NK-92 (cell line): ENCODE measurements around the gene NDUFA11.

ENCODE experiments used
- DNase-seq: peaks from one replicate; lab custom pipeline; 2025; ENCODE audit not compliant: unreplicated experiment; lab: John Stamatoyannopoulos, UW

Gene NDUFA11

DNA sequence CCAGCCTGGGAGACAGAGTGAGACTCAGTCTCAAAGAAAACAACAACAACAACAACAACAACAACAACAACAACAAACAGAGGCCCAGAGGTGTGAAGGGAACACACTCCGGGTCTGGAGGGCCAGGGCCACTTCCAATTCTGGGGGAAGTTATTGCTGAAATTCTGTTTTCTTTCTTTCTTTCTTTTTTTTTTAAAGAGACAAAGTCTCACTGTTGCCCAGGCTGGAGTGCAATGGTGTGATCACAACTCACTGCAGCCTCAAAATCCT is 7.0 kb upstream of the NDUFA11 start:
- DNase-seq = no peak

DNA sequence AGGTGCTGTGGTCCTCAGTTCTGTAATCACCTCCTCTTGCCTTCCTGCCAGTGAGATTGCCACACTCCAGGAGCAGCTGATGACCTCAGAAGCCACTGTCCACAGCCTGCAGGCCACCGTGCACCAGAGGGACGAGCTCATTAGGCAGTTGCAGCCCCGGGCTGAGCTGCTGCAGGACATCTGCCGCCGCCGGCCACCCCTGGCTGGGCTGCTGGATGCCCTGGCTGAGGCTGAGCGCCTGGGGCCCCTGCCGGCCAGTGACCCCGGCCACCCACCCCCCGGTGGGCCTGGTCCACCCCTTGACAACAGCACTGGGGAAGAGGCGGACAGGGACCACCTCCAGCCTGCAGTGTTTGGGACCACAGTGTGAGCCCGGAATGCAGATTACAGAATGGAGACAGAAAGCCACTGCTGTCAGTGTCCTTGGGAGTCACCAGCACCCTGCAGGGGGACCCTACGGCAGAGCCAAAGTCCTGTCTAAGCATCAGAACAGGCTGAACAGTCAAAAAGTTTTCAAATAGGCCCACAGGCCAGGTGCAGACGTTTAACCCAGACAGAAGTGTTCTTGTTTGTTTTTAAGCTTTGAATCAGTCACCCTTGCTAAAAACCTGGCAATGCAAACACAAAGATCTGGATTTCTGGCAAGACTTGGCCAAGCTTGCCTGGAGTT is 5.3 kb upstream of the NDUFA11 start:
- no peak for DNase-seq

DNA sequence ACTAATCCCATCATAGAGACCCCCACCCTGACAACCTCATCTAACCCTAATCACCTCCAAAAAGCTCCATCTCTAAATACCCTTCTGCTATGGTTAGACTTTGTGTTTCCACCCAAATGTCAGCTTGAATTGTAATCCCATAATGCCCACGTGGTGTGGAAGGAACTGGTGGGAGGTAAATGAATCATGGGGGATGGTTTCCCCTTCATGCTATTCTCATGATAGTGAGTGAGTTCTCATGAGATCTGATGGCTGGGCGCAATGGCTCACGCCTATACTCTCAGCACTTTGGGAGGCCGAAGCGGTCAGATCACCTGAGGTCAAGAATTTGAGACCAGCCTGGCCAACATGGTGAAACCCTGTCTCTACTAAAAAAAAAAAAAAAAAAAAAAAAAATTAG is 3.7 kb upstream of the NDUFA11 start:
- no peak for DNase-seq

DNA sequence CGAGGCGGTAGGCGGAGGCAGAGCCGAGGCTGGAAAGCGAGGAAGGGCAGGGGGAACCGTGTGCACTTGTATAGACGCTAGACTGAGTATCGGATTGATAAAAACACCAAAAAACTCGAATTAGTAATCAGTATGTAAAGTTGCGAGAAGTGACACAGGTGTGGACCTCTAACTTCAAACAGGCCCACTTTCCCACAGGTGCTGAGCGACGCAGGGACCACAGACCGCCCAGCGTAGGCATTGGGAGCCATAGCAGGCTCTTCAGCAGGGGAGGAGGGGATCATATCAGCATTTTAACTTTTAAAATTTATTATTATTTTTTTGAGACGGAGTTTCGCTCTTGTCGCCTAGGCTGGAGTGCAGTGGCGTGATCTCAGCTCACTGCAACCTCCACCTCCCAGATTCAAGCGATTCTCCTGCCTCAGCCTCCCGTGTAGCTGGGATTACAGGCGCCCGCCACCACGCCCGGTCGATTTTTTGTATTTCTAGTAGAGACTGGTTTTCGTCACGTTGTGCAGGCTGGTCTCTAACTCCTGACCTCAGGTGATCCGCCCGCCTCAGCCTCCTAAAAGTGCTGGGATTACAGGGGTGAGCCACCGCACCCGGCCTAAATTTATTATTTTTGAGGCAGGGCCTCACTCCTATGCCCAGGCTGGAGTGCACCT is 1.7 kb upstream of the NDUFA11 start:
- no peak for DNase-seq

DNA sequence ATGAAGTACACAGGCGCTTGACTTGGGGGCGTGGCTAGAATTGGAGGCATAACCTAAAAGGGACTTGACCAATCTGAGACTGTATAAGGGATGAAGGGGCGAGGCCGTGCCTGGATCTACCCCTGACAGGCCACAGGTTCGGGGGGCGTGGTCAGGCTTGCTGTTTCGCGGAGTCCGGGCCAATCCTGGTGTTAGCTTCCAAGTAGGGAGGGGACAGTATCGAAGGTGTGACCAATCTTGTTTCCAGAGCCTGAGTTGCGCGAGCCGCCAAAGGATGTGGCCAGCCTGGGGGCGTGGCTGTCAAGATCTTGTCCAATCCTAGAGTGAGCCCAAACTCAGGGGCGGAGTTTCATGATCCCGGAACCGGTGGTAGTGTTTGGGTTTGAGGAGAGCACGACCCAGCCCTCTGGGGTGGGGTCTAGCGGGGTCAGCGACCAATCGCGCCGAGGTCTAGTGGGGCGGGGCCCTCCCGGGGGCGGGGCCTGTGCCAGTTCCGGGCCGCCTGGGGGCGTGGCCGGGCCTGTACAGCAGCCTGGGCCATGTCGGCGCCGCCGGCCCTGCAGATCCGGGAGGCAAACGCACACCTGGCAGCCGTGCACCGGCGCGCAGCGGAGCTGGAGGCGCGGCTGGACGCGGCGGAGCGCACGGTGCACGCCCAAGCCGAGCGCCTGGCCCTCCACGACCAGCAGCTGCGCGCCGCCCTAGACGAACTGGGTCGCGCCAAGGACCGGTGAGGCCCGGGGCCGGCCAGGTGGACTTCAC is 943 bp upstream of the NDUFA11 start, which contains the start of gene VMAC:
VMAC (plus strand) TSS at position 521 of the 762 bp plus-strand sequence; CDS start at position 540, 19 bp downstream.
- peak; percentile 99 for DNase-seq

DNA sequence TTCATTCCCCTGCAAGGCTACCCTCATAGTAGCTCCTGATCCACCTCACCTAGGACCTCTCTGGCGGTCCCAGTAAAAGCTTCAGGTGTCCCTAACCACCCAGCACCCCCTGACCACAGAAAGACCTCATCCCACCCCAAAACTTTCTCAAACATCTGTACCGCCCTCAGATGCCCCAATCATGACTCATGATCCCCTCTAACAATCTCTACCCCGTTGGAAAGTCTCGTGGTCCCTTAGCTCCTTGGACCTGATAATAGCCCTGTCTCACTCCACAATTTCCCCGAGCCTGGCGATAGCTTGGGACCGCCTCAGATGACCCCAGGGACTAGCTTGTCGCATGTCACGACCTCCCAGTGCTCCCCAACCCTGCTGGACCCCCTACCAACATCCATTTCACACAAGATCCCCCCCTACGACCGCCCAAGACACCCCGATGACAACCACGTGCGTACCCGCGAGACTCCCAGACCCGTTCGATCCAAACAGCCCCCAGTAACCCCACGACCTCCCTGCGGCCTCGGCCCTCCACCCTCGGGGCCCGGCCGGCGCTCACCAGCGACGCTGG is 450 bp downstream of the NDUFA11 start:
- DNase-seq = no peak

DNA sequence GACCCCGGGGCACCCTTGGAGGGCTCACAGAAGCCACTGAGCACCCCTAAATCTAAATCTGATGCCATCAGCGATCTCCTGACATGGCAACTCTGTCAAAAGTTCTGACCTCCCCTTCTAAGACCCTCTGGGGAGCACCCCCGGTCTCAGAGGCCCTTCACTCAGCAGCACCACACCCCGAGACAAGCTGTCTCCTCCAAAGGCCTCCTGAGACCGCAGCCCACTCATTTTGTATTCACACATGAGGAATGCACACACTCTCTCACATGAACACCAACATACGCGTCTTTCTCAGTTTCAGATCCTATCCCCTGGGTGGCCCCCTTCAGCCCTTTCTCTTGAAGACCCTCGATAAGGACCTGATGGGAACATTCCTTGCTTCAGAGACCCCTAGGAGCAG is 2.6 kb downstream of the NDUFA11 start:
- DNase-seq = no peak

DNA sequence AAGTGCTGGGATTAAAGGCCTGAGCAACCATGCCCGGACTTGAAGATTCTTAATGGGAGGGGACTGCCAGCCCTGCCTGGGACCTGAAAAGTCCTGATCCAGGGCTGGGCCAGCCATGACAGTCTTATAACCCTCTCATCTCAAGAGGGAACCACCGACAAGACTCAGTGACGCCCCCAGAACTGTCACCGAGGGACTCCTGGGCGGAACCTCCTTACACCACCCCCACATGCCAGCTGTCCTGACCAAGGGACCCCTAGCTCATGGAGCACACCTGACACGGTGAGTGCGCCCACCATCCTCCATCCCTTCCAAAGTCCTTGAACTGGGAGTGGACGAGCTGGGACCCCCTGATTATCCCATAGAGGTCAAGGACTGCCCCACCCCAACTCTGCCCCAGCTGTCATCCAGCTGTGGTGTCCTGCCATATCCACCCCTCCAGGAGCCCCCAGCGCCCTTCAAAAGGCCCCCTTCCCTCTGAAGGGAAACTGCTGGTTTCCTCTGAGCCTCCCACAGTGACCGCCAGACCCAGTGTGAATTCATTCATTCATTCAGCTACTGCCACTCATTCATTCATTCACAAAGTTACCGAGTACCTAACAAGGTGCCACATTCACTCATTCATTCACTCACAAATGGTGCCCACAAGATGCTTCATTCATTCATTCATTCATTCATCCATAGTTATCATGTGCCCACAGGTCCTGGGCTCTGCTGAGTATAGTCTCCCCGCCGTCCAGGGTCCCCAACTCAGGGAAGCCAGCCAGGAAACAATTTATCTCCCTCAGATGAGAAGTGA is 3.7 kb downstream of the NDUFA11 start:
- no peak for DNase-seq

DNA sequence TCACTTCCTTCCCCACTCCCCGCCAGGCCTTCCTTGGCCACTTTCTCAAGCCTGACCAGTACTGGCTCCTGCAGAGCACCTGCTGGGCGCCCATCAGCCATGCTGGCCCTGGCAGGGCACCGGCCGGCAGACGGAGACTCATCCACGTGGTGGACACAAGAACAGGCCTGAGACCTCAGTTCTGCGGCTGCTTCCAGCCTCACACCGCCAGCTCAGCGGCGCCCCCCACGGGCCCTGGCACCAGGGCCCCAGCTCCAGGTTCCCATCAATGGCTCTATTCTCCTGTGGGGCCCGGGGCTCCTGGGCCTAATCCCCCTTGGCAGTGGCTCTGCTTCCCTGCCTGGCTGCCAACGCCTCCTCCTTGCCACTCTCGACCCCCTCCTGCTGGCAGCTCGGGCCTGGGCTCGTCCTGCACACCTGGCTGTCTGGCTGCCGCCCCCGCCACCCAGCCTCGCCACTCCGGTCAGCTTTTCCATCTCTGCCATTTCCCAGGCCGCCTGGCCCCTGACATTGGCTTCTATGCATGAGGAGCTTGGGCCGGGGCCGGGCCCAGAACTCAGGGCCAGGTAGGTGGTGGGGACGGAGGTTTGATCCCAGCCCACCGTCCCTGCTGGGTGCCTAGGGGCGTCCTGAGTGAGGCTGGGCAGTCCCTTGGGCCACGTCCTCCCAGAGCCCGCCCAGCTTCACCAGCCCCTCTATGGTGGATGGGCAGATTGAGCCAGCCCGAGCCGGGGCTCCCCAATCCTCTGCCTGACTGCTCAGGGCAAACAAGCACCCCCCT is 6.2 kb downstream of the NDUFA11 start:
- no peak for DNase-seq

DNA sequence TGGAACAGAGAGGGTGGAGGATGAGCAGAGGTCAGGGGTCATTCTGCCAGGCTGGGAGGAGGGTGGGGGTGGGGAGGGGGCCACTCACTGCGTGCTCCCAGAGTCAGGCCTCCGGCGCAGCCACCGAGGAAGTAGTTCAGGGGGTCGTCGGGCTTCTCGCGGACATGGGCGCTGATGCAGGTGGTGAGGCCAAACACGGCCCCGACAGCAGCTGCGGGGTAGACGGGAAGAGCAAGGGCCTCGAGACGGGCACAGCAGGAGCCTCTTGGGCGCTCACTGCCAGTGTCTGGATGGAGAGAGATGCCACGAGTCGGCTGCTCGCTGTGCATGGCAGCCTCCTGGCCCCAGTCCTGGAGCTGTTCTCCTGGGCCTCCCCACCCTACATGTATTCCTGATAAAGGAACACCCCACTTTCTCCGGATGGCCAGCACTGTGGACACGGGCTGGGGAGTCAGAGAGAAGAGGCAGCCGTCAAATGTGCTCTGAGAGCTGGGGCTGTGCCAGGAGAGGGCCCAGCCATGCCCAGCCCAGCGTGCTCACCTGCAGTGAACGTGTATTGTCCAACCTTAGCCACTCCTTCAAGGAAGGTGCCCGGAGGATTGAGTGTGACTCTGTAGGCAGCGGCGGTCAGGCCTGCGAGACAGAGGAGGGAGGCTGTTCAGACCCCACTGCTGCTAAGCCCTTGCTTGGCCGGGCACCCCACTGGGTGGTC is 7.1 kb downstream of the NDUFA11 start:
- no peak for DNase-seq

DNA sequence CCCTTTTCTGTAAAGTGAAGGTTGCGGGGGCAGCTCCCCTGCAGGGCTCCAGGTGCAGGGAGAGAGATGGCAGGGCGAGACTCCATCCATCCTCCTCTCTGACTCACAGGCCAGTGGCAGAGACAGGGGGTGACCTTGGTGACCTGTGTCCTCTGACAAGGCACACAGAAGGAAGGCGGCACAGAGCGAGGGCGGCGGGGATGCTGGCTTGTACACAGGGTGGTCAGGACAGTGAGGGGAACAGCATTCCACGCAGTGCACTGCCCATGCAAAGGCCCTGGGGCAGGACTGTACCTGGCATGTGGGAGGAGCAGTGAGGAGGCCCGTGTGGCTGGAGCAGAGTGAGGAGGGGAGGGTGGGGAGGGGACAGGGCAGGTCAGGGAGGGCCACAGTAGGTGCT is 7.7 kb downstream of the NDUFA11 start:
- no peak for DNase-seq

DNA sequence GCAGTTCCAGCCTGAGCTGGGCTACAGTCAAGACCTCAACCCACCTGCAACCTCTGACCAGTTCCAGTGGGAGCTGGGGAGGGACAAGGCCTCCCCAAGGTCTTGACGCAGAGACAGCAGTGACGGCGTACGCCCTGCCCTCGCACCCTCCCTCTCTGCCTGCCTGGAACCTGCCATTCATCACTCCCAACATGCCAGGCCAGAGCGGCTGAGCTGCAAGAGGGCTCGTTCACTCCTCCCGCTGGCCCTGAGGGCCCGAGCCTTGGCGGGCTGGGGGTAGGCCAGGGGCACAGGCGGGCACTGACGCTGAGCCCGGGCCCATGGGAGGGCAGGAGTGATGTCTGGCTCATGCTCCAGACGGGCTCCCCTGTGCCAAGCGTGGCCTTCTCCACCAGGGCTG is 8.2 kb downstream of the NDUFA11 start:
- no peak for DNase-seq

DNA sequence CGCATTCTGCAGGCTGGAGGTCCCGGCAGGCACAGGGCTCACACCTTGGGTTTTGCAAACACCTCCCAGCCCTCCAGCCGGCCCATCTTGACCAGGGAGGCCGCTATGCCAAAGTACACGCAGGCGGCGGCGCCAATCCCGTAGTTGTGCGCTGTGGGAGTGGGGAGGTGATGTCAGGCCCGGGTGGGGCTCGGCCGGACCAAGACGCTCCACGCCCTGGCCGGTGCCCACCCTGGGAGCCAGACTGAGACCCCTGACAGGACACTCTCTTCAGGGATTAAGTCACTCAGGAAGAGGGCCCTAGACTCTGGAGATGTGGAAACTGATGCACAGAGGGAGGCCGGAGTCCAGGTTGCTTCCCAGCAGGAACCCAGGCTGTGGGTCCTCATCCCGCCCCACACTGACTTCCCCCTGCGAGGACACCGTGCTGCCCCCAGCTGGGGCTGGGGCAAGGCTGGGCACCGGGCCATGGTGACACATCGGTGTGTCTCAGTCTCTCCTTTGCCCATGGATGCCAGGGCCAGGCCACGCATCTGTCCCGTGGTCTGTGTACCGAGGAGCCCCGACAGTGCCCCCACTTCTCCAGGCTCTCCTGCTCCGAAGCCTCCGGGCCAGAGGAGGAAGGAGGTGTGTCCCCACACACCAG is 8.8 kb downstream of the NDUFA11 start:
- DNase-seq = no peak

DNA sequence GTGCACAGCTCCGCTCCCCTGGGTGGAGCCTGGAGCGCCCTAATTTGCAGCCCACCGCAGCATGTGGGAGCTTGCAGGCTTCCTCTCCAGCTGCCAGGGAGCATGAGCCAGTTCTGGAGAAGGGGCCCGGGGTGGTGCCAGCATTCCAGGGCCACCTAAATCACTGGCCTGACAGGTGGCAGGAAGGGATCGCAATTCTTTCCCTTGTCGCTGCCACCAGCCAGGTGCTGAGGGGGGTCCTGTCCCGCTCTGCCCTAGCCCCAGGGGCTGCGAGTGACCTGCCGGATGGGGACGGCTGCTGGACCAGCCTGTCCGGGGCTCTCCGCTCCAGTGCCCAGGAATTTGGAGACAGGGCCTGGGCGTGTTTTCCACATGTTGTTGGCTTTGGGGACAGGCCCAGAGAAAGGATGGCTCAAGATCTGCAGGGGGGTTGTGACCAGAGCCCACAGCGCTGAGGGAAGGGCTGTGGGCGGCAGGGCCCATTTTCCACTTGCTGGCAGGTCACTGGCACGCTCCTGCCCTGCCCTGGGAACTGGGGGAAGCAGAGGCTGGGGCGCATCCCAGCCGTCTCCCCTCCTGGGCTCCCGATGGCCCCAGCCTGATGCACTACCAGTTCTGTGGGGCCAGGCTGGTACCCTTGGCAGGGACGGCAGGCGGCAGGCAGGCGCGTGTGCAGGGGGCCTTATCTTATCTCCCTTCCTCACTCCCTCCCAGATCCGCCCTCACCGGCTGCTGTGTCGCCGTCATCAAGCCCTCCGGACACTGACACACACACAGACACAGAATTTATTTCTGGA is 9.5 kb downstream of the NDUFA11 start:
- DNase-seq = no peak

DNA sequence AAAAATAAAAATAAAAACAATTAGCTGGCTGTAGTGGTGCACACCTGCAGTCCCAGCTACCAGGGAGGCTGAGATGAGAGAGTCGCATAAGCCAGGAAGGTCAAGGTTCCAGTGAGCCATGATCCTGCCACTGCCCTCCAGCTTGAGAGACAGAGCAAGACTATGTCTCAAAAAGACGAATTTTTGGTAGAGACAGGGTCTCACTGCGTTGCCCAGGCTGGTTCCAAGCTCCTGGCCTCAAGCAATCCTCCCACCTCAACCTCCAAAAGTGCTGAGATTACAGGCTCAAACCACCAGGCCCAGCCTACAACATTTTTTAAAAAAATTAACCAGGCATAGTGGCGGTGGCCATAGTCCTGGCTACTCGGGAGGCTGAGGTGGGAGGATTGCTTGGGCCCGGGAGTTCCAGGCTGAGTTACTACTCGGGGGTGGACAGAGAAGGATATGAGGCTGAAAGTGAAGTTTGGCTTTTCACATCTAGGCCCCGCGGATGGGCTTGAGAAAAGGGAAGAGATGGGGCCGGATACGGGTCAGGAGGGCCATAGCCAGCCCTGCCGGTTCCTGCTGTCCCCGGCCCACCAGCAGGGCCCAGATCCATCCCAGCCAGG is 10.2 kb downstream of the NDUFA11 start:
- DNase-seq = no peak

DNA sequence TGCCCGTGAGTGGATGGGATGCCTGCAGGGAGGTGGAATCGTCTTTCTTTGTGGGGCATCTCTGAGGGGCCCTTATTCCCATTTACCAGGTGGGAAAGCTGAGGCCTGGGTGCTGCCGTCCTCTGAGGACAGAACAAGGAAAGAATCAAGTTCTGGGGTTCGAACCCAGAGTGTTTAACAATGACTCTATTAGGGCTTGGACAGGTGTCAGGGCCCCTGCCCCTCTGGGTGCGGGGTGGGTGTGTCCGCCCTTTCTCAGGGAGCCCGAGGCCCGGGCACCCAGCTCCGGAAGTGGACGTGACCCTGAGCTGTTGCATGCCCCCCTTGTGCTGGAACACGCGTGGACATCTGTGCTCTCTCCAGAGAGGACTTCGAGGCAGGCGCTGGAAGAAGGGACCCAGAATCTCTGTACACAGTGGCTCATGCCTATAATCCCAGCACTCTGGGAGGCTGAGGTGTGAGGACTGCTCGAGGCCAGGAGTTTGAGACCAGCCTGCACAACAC is 10.8 kb downstream of the NDUFA11 start:
- no peak for DNase-seq

DNA sequence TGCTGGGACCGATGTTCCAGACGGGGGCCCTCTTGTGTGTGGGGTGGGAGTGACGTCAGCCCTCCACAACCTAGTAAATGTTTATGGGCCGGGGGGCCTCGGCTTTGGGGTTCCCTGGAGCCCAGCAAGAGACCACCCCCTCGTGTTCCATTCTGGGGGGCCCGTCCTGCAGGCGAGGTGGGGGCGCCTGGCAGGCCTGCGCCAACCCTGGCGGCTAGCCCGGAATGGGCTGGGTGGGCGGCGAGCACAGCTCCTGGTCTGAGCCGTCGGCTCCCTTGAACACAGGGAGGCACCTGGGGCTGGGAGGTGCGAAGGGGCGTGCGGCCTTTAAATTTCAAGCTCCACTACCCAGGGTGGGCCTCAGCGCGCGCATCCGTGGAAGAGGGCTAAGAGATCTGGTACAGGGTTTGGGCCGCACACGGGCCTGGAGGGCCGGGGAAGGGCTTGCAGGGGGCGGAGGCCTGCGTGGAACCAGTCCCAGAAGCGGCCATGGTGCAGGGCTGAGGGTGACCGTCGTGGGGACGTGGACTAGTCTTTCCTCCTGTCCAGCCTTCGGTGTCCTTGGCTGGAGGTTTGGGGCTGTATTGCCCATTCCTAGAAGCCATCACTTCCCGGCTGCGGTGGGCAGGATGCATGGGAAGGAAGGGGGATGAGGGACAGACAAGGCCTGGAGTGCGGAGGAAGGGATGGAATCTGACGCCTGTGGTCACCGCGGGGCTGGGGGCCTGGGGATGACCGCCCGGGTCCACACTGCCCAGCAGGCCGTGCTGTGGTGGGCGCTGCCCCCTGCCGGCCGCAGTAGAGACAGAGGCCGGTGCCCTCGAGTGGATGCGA is 11.4 kb downstream of the NDUFA11 start:
- DNase-seq = no peak
